UCSD-AML1 (cell line): Measurements from ENCODE around the gene PLXNA3.
A peak's percentile ranks its signal among the peaks of the same experiment; 100 is the strongest.

Experiments
- DNase-seq: peaks from one replicate; lab custom pipeline; 2025; ENCODE audit not compliant: unreplicated experiment; lab: John Stamatoyannopoulos, UW

Gene PLXNA3

DNA sequence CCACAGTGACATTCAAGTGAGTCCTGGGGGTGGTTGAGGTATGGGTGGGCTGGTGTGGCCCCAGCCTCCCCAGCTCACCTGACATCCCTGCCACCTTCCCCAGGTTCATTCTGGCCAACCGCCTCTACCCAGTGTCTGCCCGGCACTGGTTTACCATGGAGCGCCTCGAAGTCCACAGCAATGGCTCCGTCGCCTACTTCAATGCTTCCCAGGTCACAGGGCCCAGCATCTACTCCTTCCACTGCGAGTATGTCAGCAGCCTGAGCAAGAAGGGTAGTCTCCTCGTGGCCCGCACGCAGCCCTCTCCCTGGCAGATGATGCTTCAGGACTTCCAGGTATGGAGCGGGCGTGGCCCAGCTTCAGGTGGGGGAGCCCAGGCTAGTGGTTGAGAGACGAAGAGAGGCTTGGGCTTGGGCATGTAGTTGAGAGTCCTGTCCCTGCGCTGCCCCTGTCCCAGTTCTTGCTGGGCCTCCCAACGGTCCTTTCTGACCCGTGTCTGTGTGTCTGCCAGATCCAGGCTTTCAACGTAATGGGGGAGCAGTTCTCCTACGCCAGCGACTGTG is 22.8 kb upstream of the PLXNA3 start:
- no peak for DNase-seq

DNA sequence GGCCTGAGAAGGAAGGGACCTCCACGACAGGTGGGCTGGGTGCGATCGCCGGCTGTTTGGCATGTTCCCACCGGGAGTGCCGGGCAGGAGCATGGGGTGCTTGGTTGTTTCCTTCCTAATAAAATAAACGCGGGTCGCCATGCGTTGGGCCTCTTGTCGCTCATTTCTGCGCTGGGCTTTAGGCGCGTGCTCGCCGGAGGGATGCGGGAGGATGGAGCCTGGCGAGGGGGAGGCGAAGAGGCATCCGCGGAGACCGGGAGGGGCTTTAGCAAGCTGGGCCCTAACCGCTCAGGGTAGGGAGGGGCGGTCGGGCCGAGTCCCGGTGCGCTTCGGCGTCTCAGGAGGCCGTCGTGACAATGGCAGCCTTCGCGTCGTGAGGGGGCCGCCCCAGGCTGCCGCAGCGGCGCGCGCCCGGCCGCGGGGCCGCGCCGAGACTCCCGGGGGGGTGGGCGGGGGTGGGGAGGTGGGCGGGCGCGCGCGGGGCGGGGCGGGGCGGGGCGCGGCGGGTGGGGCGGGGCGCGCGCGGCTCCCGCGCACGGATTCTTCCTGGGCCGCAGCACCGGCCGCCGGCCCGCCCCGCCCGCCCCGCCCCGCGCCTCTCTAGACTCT is 21.6 kb upstream of the PLXNA3 start:
- no peak for DNase-seq

DNA sequence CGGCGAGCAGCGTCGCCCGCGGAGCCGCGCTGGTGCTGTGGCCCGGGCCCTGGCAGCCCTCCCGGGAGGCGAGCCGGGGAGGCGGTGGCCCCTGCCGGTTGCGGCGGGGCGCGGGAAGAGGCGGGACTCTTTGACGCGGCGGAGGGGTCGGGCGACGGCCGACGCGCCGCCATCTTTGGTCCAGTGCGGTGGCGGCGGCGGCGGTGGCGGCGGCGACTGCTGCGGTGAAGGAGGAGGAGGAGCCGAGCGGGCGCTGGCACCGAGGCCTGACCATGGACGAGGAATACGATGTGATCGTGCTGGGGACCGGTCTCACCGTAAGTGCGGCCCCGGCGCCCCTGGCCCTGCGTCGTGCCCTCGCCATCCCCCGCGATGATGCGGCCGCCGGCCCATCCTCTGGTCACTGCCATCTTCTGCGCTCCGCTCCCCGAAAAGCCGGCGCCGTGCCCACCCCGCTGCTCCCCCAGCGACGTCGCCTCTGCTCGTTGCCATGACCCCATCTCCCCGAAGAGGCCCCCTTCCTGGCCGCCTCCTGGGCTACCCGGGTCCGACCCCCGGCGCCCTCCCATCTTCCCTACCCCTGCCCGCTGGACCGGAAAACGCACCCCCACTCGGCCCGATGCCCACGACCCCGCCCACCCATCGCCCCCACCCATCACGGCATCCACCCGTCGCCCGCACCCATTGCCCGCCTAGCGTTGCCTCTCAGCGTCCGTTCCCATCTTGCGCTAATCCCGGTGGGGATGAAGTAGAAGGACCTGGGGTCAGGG is 20.9 kb upstream of the PLXNA3 start, which contains the start of gene GDI1:
Gene GDI1, plus strand, starts transcription at position 172 of the 770 bp plus-strand sequence. Its CDS starts 101 bp downstream, at position 273.
- peak; percentile 47 for DNase-seq

DNA sequence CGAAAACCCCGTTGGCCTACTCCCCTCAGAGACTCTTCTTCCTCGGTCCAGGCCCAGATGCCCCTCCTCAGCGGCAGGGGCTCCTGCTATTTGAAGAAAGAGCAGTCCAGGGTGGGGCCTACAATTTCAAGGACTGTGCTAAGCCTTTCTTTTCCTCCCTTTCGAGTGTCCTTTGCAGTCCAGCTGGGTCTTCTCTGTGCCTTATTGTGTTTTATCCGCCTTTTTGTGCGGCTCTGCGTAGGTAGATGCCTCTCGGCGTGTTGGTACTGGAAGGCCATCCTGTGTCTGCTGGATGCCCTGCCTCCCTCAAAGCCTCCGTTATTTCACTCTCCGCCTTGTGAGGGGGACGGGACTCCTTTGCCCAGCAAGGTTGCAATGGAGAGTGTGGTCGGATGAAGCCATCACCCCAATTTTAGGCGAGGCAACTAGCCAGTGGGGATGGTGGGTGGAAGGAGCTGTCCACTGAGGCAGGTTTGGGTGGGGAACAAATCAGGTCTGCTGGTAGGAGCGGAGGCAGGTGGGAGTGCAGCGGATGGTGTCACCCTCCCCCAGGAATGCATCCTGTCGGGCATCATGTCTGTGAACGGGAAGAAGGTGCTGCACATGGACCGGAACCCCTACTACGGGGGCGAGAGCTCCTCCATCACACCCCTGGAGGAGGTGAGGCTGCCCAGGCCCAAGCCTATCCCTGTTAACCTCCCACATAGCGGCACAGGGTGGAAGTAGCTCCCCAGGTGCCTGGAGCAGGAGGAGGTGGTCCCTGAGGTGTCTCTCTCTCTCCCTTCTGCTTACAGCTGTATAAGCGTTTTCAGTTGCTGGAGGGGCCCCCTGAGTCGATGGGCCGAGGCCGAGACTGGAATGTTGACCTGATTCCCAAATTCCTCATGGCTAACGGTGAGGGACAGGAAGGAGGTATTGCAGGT is 19.8 kb upstream of the PLXNA3 start:
- no peak for DNase-seq

DNA sequence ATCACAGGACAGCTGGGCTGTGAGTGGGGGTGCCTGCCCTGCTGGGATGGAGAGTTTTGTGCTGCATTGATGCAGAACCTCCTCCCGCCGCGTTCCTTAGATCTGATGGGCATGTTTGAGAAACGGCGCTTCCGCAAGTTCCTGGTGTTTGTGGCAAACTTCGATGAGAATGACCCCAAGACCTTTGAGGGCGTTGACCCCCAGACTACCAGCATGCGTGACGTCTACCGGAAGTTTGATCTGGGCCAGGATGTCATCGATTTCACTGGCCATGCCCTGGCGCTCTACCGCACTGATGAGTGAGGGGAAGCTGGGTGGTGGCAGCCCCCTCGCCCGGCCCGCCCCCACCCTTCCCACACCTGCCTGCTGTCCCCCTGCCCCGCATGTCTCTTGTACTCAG is 18.2 kb upstream of the PLXNA3 start:
- no peak for DNase-seq

DNA sequence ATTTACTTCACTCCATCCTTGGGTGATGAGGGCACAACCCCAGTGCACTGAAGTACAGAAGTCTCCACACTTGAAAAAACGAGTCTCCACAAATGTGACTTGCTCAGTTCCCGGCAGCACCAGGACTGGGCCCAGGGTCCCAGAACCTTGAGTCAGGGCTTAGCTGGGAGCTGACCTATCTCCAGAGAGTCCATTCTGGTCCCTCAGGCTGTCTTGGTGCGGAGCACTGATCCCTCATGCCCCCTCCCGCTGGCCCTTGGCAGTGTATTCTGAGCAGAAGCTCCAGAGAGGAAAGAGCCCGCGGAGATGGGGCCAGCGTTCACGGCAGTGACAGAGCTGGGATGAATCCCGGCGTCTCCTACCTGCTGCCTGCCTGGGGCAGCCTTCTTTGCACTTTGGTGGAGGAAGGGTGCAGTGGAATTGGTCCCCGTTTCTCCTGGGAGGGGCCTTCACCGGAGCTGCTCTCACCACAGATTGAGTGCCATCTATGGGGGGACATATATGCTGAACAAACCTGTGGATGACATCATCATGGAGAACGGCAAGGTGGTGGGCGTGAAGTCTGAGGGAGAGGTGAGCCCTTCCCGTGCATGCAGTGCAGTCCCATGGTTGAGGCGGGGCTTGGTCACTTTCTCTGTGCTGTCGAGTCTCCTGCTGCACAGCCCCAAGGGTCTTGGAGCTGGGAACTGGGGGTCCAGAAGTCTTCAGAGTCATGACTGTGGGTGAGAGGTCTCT is 17.3 kb upstream of the PLXNA3 start:
- DNase-seq = no peak

DNA sequence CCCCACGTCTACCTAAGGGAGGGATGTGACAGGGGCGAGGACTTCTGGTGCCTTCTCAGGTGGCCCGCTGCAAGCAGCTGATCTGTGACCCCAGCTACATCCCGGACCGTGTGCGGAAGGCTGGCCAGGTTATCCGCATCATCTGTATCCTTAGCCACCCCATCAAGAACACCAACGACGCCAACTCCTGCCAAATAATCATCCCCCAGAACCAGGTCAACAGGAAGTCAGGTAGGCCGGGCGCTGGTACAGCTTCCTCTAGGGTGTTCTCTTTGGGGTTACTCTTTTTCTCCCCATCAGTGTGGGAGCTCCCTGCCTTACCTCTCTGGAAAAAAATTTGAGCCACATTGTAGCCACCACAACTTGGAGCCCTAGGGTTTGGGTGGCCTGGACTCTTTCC is 16.5 kb upstream of the PLXNA3 start:
- no peak for DNase-seq

DNA sequence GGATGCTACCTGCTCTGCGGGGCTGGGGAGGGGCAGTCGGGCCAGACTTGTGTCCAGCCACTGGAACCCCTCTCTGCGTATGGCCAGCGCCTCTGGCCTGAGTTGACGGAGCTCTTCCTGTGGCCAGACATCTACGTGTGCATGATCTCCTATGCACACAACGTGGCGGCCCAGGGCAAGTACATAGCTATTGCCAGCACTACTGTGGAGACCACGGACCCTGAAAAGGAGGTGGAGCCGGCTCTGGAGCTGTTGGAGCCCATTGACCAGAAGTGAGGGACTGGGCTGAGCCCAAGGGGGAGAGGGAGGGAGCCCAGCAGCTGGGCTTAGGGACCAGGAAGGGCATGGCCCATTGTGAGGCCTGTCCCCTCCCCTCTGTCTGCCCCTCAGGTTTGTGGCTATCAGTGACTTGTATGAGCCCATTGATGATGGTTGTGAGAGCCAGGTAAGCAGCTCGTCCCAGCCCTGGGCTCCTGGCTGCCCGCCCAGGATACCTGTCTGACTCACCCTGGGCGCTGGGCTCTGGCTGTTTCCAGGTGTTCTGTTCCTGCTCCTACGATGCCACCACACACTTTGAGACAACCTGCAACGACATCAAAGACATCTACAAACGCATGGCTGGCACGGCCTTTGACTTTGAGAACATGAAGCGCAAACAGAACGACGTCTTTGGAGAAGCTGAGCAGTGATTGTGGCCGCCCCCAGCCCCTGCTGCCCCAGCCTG is 15.9 kb upstream of the PLXNA3 start:
- no peak for DNase-seq

DNA sequence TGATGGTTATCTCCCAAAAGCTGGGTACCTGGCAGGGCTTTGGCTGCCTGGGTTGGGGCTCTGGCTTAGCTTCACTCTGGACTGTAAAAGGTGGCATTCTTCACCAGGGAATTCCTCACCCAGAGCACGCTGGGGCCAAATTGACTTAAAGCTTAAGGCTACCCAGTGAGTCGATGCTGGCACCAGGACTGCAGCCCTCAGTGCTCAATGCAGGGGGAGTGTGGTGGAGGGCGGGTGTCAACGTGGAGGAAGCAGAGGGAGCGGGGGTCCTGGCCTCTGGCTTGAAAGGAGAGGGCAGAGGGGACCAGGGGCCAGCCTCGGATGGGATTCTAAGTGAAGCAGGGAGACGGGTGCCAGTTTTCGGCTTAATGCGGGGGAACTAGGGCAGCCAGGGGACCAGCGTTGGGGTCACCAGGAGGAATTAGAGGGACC is 14.6 kb upstream of the PLXNA3 start:
- DNase-seq = no peak

DNA sequence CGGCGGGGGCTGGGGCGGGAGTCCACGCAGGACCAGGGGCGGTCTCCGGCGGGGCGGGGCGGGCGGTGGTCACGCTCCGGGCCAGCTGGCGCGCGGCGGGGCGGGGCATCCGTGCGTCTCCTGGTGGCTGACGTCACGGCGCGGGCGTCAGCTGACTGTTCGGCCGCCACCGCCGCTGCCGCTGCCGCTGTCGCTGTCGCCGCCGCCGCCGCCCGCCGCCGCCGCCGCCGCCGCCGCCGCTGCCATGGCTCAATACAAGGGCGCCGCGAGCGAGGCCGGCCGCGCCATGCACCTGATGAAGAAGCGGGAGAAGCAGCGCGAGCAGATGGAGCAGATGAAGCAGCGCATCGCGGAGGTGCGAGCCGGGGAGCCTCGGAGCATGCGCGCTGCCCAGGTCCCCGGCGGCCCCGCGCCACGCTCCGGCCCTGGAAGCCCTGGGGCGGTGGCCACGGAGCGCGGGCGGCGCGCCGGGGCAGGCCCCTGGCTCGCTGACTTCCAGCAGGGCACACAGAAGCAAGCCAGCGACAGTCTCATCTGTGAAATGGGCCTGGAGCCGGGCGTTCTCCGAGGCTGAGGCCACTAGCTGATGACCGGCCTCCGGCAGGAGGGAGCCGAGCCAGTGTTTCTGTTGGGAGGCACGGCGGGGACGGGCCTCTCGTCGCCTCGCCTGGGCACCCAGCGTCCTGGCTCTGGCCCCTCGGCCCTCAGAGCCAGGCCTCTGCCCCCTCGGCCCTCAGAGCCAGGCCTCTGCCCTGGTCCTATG is 13.9 kb upstream of the PLXNA3 start, which contains the start of gene FAM50A:
Gene FAM50A, plus strand, starts transcription at position 150 of the 763 bp plus-strand sequence. Its CDS starts 95 bp downstream, at position 245.
- DNase-seq = peak; percentile 70

DNA sequence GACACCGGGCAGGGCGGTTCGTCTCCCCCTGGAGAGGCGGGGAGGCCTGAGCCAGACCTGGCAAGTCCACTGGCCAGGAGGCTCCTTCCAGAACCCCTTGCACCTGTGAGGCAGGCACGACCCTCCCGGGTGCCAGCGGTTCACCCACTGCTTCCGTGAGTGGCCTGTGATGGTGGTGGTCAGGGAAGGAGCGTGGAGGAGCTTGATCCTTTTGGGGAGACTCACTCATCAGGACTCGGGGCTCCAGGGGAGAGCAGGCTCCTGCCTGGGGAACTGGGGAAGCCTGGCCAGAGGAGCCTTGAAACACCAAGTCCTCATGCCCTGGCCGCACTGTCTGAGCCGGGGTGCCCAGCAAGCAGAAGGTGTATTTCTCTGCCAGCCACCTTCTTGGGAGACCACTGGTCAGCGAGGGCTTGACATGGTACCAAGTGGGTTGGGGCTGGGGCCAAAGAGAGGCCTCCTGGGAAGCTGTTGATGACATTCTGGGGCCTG is 13.3 kb upstream of the PLXNA3 start:
- DNase-seq = no peak

DNA sequence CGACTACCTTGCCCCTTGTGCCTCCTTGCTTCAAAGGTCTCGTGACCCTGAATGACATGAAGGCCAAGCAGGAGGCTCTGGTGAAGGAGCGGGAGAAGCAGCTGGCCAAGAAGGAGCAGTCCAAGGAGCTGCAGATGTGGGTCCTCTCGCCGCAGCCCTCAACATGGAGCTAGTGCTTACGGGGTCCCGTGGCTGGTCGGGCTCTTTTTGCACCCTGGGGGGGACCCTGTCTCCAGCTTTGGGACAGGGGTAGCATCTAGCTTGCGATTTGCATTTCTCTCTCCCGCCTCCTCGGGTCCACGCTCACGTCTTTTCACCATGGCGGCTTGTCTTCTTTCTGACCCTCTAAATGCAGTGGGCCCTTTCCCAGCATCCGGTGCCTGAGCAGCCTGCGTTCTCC is 12.3 kb upstream of the PLXNA3 start:
- DNase-seq = no peak

DNA sequence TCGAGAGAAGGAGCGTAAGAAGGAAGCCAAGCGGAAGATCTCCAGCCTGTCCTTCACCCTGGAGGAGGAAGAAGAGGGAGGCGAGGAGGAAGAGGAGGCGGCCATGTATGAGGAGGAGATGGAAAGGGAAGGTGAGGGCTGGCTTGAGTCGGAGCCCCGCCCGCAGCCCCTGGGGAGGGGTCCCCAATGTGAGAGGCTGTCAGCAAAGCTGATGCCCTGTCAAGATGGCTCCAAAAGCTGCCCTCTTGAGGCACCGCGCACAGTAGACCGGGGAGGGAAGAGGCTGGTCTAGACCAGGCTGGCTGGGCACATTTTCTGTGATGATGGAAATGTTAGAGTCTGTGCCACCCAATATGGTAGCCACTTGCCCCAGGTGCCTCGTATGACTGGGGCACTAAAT is 11.7 kb upstream of the PLXNA3 start:
- no peak for DNase-seq

DNA sequence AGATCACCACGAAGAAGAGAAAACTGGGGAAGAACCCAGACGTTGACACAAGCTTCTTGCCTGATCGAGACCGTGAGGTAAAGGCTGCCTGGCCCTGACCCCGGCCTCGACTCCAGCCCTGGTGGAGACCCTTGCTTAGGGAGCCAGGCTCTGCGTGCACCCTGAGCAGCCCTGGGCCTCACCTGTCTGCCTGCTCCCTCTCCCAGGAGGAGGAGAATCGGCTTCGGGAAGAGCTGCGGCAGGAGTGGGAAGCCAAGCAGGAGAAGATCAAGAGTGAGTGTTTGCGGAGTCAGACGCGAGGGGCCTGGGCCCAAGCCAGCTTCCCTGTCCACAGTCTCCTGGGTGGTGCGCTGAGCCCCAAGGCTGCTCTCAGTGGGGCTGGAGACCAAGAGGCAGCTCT is 9.6 kb upstream of the PLXNA3 start:
- no peak for DNase-seq

DNA sequence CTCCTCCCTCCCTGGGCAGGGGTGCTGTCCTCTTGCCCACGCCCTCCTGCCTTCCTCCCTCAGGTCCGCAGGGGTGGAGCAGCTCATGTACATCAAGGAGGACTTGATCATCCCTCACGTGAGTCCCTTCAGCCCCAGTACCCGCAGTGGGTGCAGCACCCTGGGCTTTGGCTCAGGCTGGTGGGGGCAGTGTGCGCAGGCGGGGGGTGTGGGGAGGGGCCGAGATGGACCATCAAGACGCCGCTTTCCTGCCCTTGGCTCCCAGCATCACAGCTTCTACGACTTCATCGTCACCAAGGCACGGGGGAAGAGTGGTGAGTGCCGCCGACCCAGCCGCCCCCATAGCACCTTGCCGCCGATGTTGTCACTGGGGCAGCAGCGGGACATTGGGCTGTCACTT is 8.5 kb upstream of the PLXNA3 start:
- DNase-seq = no peak

DNA sequence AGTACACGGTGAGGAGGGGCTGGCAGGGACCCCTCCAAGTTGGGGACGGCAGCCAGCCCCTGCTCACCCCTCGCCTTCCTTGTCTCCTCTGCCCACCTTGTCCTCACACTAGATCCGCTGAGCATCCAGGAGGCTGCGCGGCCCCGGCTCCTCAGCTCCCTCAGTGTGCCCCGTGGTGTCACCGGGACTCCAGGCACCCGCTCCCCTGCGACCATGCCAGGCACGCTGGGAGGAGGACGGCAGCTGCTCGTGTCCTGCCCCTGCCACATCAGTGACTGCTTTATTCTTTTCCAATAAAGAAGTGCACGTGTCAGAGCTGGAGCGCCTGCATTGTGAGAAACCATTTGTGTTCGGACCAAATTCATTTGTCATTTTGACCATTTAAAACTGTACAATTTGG is 7.8 kb upstream of the PLXNA3 start:
- no peak for DNase-seq

DNA sequence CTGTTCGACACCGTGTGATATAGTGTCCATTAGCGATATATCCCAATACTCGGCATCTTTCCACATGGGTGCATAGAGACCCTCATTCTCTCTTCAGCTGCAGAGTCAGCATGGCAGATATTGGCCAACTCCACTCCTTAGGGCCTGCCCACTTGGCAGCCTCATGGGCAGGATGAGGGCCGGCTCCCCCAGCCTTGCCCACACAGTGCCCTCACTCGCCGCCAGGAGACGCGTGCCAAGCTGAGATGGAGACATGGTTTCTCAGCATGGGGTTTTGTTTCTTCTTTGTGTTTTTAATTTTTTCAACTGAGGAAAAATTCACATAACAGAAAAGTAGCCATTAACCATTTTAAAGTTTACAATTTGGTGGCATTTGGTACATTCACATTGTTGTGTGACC is 5.3 kb upstream of the PLXNA3 start:
- DNase-seq = no peak

DNA sequence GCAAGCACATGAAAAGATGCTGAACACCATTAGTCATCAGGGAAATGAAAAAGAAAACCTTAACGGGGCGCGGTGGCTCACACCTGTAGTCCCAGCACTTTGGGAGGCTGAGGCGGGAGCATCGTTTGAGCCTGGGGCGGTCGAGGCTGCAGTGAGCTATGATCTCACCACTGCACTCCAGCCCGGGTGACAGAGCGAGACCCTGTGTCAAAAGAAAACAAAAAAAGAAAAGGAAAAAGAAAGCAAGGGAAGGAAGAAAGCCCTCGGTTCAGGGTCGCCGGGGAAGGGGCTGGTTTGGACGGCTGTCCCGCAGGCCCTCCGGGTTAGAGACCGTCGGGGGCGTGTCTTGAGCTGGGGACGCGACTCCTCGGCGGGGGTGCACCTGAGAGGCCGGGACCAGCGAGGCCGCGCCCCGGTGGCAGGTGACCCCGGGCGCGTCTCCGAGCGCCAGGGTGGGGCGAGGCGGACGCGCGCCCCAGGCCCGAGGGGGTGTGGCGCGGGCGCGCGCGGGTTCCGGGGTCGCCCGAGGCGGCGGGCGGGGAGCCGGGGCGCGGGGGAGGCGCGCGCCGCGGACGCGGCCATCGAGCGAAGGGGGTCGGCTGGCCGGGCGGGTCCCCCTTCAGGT is 478 bp upstream of the PLXNA3 start:
- DNase-seq = no peak
